NCI-H2227 treated with DMSO at 0.1 percent for 48 hours (cell line): ENCODE measurements around the gene RPS19BP1.
"Not testable (repeated sequence)": the region's sequence is repeated elsewhere in the genome, so short reads cannot be mapped to it uniquely, and the experiment has no call there.

Experiments used
- DNase-seq: peaks from one replicate; lab custom pipeline; 2025; lab: John Stamatoyannopoulos, UW

RPS19BP1 gene

DNA sequence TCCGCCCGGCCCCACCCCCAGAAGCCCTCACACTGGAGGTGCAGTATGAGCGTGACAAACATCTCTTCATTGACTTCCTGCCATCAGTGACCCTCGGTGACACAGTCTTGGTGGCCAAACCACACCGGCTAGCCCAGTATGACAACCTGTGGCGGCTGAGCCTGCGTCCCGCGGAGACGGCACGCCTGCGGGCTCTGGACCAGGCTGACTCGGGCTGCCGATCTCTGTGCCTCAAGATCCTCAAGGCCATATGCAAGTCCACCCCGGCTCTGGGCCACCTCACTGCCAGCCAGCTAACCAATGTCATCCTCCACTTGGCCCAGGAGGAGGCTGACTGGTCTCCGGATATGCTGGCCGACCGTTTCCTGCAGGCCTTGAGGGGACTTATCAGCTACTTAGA, 18.8 kb downstream of the RPS19BP1 start:
- no peak for DNase-seq

- no peak for DNase-seq
These were observed 20.5 kb downstream of the RPS19BP1 start for GRCh38 chr22:39512026-39512425.

DNA sequence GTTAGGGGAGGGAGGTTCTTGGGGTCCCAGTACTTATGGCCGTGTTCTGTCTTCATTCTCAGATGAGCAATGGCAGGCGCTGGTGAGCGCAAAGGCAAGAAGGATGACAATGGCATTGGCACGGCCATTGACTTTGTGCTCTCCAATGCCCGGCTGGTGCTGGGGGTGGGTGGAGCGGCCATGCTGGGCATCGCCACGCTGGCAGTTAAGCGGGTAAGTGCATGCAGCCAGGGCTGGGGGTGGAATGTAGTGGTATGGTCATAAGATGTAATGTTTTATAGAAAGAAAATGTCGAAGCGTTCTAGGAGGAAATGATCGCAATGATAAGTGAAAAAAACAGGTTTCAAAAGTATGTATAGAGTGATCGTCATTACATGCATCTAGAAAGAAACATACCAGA, 21.3 kb downstream of the RPS19BP1 start:
- DNase-seq, result no peak

GRCh38 chr22:39510529-39511149, 21.9 kb downstream of the RPS19BP1 start:
- no peak for DNase-seq

- no peak for DNase-seq
These were observed 24.2 kb downstream of the RPS19BP1 start for GRCh38 chr22:39508393-39508792.

DNA sequence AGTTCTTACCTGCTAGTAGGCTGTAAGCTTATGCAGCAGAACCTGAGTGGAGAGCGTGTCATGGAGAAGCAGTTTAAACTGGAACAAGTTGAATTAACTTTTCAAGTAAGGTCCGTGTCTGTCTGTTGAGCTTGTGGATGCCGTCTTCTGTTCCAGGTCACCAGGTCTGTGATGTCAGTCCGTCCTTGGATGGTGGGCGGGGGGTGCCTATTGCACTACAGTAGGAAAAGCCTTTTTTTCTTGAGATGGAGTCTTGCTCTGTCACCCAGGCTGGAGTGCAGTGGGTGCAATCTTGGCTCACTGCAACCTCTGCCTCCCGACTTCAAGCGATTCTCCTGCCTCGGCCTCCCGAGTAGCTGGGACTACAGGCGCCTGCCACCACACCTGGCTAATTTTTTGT, 25.5 kb downstream of the RPS19BP1 start:
- DNase-seq, result not testable (repeated sequence)

GRCh38 chr22:39504071-39504470, 28.5 kb downstream of the RPS19BP1 start:
- DNase-seq, result no peak

GRCh38 chr22:39503630-39504029, 28.9 kb downstream of the RPS19BP1 start:
- no peak for DNase-seq

- DNase-seq, result no peak
These were observed 29.6 kb downstream of the RPS19BP1 start for GRCh38 chr22:39502789-39503409.

DNA sequence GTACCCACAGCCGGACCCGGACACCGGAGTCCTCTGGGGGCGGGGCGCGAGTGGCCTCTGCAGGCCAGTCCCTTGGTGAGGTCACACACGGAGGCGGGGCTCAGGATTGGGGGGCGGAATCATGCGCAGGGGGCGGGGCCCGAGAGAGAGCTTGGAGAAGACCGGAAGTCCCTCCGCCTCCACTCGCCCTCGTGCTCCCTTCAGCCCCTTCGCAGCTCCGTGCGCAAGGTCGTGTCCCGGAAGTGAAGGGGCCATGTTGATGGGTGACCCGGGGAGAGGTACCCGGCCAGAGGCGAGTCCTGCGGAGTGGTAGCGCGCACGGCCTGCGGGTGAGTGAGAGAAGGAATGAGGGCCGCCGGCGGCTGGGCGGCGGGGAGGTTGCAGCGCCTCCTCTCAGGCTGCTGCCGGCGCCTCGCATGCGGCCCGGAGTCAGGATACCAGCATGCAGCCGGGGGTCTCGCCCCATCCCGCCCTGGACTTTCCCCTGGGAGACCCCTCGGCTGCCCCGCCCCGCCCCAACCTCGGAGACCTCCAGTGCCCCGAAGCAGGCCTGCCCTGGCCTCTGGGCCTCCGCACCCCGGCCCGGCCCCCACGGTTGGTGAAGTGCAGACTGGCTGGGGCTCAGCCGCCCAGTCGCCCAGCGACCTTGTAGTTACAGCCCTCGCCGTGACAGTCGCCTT, 30.3 kb downstream of the RPS19BP1 start, which contains the start of gene MIEF1:
MIEF1 (plus strand) TSS at position 182 of the 680 bp plus-strand sequence. CDS start 9,005 bp downstream, outside the sequence.
- DNase-seq, result peak; percentile 66

- DNase-seq, result no peak
These were observed 30.9 kb downstream of the RPS19BP1 start for GRCh38 chr22:39501644-39502108.

DNA sequence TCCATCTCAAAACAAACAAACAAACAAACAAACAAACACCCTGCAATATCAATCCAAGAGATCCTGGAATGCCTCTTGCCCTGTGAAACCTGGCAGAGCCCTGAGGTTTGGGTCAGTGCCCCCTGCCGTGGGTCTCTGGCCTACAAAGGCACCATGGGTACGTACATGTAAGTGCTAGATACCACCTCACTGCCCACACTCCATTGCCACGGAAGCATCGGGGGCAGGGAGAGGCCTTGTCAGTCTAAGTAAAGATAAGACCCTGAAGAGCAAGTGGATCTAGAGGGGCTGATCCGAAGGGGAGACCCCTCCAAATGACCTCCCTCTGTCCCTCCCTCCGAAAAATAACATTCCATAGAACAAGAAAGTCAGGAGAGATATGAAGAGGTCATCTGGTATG, 32.4 kb downstream of the RPS19BP1 start:
- DNase-seq, result no peak

GRCh38 chr22:39498802-39499201, 33.7 kb downstream of the RPS19BP1 start:
- no peak for DNase-seq

DNA sequence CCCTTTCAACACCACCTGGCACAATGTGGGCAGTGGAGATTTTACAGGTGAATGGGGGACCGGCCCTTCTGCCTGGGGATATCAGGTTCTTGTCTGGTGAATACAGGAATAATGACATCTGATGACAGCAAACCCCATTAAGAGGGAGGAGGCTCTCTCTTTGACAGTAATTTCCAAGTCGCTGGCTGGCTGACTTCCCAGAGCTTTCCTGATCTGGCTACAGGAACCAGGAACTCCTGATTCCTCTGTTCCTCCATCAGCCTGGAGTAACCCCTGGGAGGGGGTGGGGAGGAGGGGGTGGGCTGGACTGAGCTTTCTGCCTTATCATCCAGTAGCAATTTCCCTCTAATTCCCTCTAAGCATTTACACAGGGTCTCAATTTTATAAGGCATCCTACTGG, 34.2 kb downstream of the RPS19BP1 start:
- DNase-seq, result peak; percentile 69

- no peak for DNase-seq
These were observed 35.1 kb downstream of the RPS19BP1 start for GRCh38 chr22:39497429-39497828.

DNA sequence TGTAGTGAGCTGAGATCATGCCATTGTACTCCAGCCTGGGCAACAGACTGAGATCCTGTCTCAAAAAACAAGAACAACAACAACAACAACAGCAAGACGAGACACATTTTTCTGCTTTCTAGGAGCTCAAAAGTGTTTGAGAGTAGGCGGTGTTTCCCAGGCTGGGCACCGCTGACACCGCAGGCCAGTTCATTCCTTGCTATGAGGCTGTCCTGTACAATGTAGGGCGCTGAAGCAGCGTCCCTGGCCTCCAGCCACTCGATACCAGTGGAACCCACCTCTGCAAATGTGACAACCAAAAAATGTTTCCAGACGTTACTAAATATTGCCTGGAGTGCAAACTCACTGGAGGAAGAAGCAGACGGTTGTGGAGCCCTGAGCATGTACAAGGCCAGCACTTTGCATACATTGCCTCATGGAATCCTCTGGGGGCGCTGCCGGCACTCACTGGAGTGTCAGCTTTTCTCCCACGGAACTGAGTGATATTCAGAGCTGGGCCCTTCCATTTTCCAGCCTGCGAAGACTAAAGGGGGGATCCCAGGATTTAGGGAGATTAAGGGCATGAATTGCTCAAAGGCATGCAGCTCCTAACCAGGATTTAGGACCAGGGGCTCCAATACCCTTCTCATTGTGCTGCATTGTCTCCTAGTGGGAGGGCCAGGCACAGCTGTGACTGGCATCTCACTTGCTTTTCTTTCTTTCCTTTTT, 36.3 kb downstream of the RPS19BP1 start:
- DNase-seq, result peak; percentile 52

DNA sequence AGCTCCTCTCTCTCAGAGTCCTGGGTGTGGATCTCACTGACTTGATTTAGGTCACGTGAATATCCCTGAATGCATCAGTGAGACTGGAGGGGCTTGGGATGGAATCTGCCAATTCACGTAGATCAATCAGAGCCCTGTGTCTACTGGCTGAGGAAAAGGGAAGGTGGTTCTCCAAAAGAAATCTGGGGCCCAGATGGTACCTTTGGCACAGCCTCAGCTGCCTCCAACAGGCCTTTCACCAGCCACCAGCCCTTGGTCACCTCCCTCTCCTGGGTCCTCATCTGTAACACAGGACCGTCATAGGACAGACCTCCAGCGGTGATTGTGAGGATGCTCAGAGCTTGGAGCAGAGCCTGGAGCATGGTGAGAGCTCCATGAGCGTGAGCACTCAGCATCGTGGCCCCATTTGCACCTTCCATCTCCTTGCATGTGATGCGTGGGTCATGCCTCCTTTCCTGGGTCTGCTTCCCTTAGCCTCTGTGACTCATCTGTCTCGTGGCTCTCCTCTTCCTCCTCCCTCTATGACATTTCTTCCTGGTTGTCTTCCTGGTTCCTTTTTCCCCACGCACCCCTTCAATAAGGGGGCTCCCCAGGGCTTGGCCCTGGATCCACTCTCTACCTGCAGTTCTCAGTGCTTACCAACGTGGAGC, 38.0 kb downstream of the RPS19BP1 start:
- no peak for DNase-seq

DNA sequence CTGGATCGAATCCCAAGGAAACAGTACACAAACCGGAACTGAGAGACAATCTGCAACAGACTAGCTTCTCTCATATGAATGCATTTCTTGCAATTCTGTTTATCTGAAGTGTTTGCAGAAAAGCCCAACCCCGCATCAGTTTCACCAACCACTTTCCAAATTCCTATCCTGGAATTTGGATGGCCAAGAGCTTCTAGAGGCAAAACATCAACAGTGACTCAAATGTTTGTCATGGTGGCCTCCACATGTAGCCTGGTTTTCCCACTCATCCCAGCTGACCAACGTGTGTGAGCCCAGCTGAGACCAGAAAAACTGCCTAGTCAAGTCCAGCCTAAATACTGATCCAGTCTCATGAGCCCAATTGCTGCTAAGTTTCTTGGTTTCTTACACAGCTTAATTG, 38.8 kb downstream of the RPS19BP1 start:
- DNase-seq, result no peak

DNA sequence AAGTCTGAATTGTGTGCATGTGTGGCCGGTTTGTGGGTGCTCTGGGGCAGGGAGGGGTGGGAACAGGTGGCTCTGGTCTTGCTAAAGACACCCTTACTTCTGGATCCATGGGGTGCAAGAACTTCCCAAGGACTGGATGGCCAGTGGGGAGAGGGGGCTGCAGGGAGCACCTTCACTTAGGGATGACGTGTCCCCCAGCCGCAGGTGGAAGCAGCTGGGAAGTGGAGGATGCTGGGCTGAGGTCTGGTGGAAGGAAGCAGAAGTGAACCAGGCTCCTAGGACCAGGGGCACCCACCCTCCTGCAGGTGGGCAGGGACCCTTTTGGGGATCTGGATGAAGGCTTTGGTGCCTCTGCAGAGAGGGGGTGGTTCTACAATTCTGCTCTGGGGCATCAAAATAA, 40.4 kb downstream of the RPS19BP1 start:
- no peak for DNase-seq

DNA sequence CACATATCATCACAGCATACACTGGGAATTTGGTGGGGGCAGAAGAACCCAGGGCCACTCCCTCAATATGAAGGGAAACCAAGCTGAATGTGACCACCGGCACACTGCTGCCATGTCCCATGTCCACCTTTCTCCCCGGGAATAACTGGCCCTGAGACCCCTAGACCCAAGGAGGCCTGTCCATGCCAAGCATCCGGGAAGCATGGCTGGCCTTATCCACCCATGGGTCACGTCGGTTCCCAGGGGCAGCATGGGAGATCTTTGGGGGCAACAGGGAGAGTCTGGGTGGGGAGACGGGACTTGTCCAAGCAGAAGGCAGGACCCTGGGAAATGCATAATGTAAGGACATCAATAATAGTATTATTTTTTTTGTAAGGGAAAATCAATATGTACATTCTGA, 40.9 kb downstream of the RPS19BP1 start:
- DNase-seq, result no peak

GRCh38 chr22:39490966-39491680, 41.4 kb downstream of the RPS19BP1 start:
- no peak for DNase-seq
